NB4 (cell line): Measurements from ENCODE around the gene TM4SF18.

Experiments
- CTCF ChIP-seq: IDR thresholded peaks from one replicate; pipeline ENCODE4 v1.5.1; 2012; ENCODE audit warnings: low read depth, low read length
- MAX ChIP-seq: IDR thresholded peaks from 2 replicates; pipeline ENCODE4 v1.6.1; 2011; ENCODE audit warnings: low read depth, low read length
- MYC ChIP-seq: IDR thresholded peaks from 2 replicates; pipeline ENCODE4 v1.6.1; 2011; ENCODE audit warnings: low read depth, low read length
- POLR2A ChIP-seq: IDR thresholded peaks from 2 replicates; pipeline ENCODE4 v1.6.1; 2011; ENCODE audit warnings: mild to moderate bottlenecking; ENCODE audit not compliant: insufficient read length; ENCODE audit errors: extremely low read depth

- TF ChIP-seq CTCF (no peak), POLR2A (no peak), MAX (no peak), MYC (no peak)
These were observed 2.0 kb downstream of the TM4SF18 start for GRCh38 chr3:149331396-149331795.
